ENCODE results near the gene ACTN3.

DNA sequence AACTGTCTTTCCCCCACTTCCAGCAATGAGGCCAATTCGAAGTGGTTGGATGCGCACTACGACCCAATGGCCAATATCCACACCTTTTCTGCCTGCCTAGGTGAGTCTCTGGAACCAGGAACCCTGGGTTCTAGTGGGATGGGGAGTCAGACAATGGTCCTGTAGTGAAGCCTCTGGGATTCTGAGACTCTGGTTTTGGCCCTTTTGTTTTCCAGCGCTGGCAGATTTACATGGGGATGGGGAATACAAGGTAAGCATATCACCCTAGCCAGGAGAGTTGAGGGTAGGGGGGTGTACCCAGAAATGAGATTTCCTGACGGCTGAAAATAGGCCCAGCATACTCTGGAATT, 35.7 kb upstream of the ACTN3 start:
- no peak for TF ChIP-seq EP300 (IDR thresholded peaks at IDR 0.05)
- TF ChIP-seq CTCF (IDR thresholded peaks at IDR 0.05) = no peak
